K562 (cell line): ENCODE results near the gene NIPSNAP3A. TPM values are rescaled to one million over a fixed set of nuclear protein-coding genes. Genes with fewer than 3 reads are reported as not detected.

Experiments
- ADNP ChIP-seq: fragments of 200-800 bp; sonication (Bioruptor generic); IDR thresholded peaks from 2 replicates; pipeline ENCODE4 v1.6.1; 2016; ENCODE audit warnings: missing genetic modification characterization, missing compliant biosample characterization
- BHLHE40 ChIP-seq: IDR thresholded peaks from 2 replicates; pipeline ENCODE4 v1.6.1; 2011; ENCODE audit warnings: low read length, improper control_type of control experiment
- CXXC5 ChIP-seq: fragments of 250-450 bp; sonication (Bioruptor Pico); IDR thresholded peaks from 2 replicates; pipeline ENCODE4 v1.8.0; 2022; ENCODE audit warnings: inconsistent platforms, mild to moderate bottlenecking, moderate library complexity
- DDX20 ChIP-seq: fragments of 450-650 bp; IDR thresholded peaks from 2 replicates; pipeline ENCODE4 v1.6.1; 2016; ENCODE audit warnings: missing genetic modification characterization, low read depth, mild to moderate bottlenecking, missing compliant biosample characterization, moderate library complexity
- EHMT2 ChIP-seq: fragments of 450-650 bp; IDR thresholded peaks from 2 replicates; pipeline ENCODE4 v1.6.1; 2018; ENCODE audit warnings: antibody characterized with exemption
- GABPA ChIP-seq: fragments of 200-800 bp; sonication (Bioruptor generic); conservative IDR thresholded peaks from 2 replicates; pipeline ENCODE4 v1.6.1; 2016; ENCODE audit warnings: low read depth, missing genetic modification characterization, missing compliant biosample characterization
- HDAC1 ChIP-seq, 2 experiments: fragments of 450-650 bp; IDR thresholded peaks; 2 replicates each; pipeline ENCODE4 v1.6.1; 2016 to 2017; ENCODE audit warnings: inconsistent platforms in 1 of 2, mild to moderate bottlenecking in 1 of 2, moderate library complexity in 1 of 2
- HDAC2 ChIP-seq: fragments of 450-650 bp; IDR thresholded peaks from 2 replicates; pipeline ENCODE4 v1.6.1; 2016; ENCODE audit warnings: mild to moderate bottlenecking
- SRSF7 ChIP-seq: fragments of 200-400 bp; formaldehyde crosslinking; optimal IDR thresholded peaks from 2 replicates; pipeline ENCODE3; 2017; ENCODE audit warnings: mild to moderate bottlenecking, low read depth, low read length
- ZNF589 ChIP-seq: fragments of 200-800 bp; sonication (Bioruptor generic); IDR thresholded peaks from 2 replicates; pipeline ENCODE4 v1.6.1; 2016; ENCODE audit warnings: low read depth, missing genetic modification characterization, missing compliant biosample characterization
- ZNF785 ChIP-seq: fragments of 250-450 bp; sonication (Bioruptor Pico); IDR thresholded peaks from 2 replicates; pipeline ENCODE4 v1.4.0; 2020; ENCODE audit warnings: mild to moderate bottlenecking
- polyA plus RNA-seq, 8 experiments: library from polyadenylated mRNA; depleted of rRNA in 4 of 8; stranded (reverse) in 5 of 8; unstranded in 3 of 8; fragments of >200 nt; fragmentation: Nextera tagmentation in 2 of 8; fragmentation: Illumina TruSeq in 1 of 8; extraction: Ambion mirVana in 2 of 8; extraction: Trizol in 1 of 8; gene quantifications; 2 replicates each; pipeline versions ENCODE4 v1.2.1 to v1.2.3, GENCODE V29; 2011 to 2014; ENCODE audit warnings: inconsistent platforms in 1 of 8, missing spikeins in 1 of 8
- total RNA-seq, 7 experiments: library from RNA; depleted of rRNA in 6 of 7; stranded (reverse); fragments of >200 nt in 6 of 7; fragmentation: Illumina TruSeq in 2 of 7; extraction: Trizol in 2 of 7; gene quantifications; 2 replicates each; pipeline versions ENCODE4 v1.2.1 to v1.2.3, GENCODE V29; 2011 to 2021; ENCODE audit warnings: low replicate concordance in 1 of 7
- TF ChIP-seq, protein P1 (sequence below), 3 experiments: fragments of 200-800 bp in 1 of 3; fragments of 250-450 bp in 1 of 3; fragments of 450-650 bp in 1 of 3; sonication (Bioruptor Pico) in 1 of 3; sonication (Bioruptor generic) in 1 of 3; formaldehyde crosslinking in 1 of 3; IDR thresholded peaks; 2 replicates each; pipeline versions ENCODE4 v1.6.1 to v1.8.0; 2016 to 2022; ENCODE audit warnings: mild to moderate bottlenecking in 2 of 3, missing genetic modification characterization in 2 of 3, missing compliant biosample characterization in 1 of 3, moderate library complexity in 1 of 3
- TF ChIP-seq, protein P2 (sequence below): sonication (generic); IDR thresholded peaks from 2 replicates; pipeline ENCODE4 v1.6.1; 2016
- TF ChIP-seq, protein P3 (sequence below), 2 experiments: fragments of 450-650 bp; formaldehyde crosslinking in 1 of 2; IDR thresholded peaks; 2 replicates each; pipeline versions ENCODE4 v1.4.0 to v1.6.1; 2014 to 2020; ENCODE audit warnings: mild to moderate bottlenecking in 2 of 2, borderline replicate concordance in 1 of 2, low read depth in 1 of 2

The NIPSNAP3A gene
- total and polyA plus RNA-seq, 9 of the 15 experiments (the other 6 are each of a cell fraction or from before 2014, with no cell fraction given): 25.3 to 132 (median 40.5) TPM

DNA sequence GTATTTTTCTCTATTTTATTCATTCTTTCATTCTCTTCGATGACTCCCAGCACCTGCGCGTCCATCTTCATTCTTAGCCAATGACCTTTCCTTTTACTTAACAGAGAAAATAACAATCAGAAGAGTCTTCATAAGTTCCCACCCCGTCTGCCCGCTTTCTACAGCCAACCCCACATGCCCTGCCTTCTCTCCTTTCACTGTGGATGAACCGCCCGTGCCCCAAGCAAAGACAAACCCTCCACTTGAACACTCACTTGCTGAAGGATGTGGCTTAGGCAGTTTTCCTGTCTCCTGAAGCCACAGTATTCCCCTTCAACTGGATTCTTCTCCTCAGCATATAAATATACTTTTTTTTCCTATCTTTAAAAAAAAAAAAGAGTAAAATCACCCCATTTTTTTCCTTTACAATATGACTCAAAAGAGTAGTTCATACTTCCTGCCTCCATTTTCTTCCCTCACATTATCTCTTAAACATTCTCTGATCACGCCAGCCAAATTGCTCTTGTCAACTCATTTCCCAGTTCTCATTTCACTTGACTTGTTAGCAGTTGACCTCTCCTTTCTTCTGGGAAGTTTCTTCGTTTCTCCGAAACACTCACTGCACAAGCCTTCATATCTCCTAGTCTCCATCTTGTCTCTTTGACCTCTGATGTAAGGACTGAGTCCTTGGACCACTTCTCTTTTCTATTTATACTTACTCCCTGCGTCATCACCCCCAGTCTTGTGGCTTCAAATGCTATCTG is 27.5 kb downstream of the NIPSNAP3A start (continued):
- TF ChIP-seq, protein P1, sequence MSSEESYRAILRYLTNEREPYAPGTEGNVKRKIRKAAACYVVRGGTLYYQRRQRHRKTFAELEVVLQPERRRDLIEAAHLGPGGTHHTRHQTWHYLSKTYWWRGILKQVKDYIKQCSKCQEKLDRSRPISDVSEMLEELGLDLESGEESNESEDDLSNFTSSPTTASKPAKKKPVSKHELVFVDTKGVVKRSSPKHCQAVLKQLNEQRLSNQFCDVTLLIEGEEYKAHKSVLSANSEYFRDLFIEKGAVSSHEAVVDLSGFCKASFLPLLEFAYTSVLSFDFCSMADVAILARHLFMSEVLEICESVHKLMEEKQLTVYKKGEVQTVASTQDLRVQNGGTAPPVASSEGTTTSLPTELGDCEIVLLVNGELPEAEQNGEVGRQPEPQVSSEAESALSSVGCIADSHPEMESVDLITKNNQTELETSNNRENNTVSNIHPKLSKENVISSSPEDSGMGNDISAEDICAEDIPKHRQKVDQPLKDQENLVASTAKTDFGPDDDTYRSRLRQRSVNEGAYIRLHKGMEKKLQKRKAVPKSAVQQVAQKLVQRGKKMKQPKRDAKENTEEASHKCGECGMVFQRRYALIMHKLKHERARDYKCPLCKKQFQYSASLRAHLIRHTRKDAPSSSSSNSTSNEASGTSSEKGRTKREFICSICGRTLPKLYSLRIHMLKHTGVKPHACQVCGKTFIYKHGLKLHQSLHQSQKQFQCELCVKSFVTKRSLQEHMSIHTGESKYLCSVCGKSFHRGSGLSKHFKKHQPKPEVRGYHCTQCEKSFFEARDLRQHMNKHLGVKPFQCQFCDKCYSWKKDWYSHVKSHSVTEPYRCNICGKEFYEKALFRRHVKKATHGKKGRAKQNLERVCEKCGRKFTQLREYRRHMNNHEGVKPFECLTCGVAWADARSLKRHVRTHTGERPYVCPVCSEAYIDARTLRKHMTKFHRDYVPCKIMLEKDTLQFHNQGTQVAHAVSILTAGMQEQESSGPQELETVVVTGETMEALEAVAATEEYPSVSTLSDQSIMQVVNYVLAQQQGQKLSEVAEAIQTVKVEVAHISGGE (CRISPR knock-in tag; IDR thresholded peaks at IDR 0.05): peak in 1 of 3 experiments; percentile 46; a peak in 1 of 6 replicates
- TF ChIP-seq ZNF589 (CRISPR knock-in tag) (peak; percentile 53; the same call in 1 of the 2 replicates), HDAC2 (peak; percentile 96), ZNF785 (CRISPR knock-in tag) (no peak), ADNP (tag) (0 out of 2 replicates have a peak, but pooled peaks have one; percentile 10), BHLHE40 (peak; percentile 42; the same call in 1 of the 2 replicates), SRSF7 (no peak), GABPA (tag) (peak; percentile 35; the same call in 1 of the 2 replicates), CXXC5 (peak; percentile 66), EHMT2 (peak; percentile 89), DDX20 (0 out of 2 replicates have a peak, but pooled peaks have one; percentile 34), HDAC1 (IDR thresholded peaks at IDR 0.05) (peak in 1 of 2 experiments; percentile 94; a peak in 3 of 4 replicates)
- TF ChIP-seq, protein P2, sequence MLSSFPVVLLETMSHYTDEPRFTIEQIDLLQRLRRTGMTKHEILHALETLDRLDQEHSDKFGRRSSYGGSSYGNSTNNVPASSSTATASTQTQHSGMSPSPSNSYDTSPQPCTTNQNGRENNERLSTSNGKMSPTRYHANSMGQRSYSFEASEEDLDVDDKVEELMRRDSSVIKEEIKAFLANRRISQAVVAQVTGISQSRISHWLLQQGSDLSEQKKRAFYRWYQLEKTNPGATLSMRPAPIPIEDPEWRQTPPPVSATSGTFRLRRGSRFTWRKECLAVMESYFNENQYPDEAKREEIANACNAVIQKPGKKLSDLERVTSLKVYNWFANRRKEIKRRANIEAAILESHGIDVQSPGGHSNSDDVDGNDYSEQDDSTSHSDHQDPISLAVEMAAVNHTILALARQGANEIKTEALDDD: peak; percentile 93
- TF ChIP-seq, protein P3, sequence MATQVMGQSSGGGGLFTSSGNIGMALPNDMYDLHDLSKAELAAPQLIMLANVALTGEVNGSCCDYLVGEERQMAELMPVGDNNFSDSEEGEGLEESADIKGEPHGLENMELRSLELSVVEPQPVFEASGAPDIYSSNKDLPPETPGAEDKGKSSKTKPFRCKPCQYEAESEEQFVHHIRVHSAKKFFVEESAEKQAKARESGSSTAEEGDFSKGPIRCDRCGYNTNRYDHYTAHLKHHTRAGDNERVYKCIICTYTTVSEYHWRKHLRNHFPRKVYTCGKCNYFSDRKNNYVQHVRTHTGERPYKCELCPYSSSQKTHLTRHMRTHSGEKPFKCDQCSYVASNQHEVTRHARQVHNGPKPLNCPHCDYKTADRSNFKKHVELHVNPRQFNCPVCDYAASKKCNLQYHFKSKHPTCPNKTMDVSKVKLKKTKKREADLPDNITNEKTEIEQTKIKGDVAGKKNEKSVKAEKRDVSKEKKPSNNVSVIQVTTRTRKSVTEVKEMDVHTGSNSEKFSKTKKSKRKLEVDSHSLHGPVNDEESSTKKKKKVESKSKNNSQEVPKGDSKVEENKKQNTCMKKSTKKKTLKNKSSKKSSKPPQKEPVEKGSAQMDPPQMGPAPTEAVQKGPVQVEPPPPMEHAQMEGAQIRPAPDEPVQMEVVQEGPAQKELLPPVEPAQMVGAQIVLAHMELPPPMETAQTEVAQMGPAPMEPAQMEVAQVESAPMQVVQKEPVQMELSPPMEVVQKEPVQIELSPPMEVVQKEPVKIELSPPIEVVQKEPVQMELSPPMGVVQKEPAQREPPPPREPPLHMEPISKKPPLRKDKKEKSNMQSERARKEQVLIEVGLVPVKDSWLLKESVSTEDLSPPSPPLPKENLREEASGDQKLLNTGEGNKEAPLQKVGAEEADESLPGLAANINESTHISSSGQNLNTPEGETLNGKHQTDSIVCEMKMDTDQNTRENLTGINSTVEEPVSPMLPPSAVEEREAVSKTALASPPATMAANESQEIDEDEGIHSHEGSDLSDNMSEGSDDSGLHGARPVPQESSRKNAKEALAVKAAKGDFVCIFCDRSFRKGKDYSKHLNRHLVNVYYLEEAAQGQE (IDR thresholded peaks at IDR 0.05; ENCODE audit: borderline replicate concordance): peak; percentile 39; the same call in 1 of the 2 replicates
- TF ChIP-seq, protein P3 (CRISPR knock-in tag; IDR thresholded peaks at IDR 0.05; ENCODE audit: low read depth): no peak
